ENCODE results near the gene HOXC9.

Gene HOXC9

DNA sequence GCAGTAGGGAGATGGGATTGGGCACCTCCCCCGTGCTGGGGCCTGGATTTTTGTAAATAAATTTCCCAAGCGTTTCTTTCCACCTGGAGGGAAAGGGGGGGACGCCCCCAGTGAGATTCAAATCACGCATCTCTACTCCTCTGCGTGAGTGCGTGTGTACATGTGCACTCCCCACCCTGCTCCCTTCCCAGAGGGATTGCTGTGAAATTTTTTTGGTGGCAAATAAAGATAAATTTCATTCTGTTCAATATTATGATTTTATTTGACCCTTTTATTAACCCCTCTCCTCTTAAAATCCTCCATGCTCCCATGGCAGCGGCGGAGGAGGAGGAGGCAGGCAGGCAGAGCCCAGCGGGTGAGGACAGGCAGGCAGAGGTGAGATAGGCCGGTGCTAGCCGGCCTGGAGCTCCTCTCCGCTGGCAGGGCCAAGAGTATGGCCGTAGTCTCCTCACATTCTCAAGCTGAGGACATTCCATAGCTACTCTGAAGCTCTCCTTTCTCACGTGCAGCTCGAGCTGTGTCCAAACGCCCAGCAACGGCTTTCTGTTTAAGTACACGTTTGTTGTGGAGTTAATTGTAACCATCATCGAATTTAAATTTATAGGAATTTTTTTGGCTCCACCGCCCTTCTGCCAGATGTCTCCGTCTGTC lies 23.7 kb upstream of the HOXC9 start:
- no peak for DNase-seq (ENCODE audit: low read depth, low spot score)

DNA sequence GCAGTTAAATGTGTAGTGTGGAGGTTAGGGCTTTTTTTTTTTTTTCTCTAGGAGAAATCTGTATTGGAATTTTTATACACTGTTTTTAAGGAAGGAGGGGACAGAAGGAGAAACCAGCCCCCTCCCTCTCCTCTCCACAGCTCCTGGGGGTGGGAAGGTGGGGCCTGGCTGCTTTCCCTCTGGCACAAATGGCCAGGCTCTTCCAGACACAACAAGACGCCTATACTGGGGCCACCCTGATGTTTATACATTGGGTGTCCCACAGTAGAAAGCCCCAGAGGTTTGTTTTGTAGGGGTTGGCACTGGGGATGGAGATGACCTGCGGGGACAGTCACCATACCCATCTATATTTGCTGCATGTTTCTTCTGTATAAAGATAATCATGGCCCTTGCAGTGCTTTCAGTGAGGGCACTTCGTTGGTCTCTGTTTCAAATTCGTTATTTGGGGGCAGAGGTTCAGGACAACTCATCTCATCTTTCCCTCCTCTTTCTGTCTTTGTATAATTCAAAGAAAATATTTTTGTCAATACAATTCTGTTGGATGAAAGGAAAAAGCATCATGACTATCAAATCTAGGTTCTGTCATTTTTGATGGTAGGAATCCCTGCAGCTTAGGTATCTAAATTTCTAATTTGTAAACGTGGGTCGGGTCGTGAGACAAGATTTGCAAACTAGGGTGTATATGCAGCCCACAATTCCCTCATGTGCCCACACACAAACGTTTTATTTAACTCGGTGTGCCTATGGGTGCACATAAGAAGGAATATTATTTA lies 23.0 kb upstream of the HOXC9 start:
- DNase-seq (ENCODE audit: low read depth, low spot score), result no peak

DNA sequence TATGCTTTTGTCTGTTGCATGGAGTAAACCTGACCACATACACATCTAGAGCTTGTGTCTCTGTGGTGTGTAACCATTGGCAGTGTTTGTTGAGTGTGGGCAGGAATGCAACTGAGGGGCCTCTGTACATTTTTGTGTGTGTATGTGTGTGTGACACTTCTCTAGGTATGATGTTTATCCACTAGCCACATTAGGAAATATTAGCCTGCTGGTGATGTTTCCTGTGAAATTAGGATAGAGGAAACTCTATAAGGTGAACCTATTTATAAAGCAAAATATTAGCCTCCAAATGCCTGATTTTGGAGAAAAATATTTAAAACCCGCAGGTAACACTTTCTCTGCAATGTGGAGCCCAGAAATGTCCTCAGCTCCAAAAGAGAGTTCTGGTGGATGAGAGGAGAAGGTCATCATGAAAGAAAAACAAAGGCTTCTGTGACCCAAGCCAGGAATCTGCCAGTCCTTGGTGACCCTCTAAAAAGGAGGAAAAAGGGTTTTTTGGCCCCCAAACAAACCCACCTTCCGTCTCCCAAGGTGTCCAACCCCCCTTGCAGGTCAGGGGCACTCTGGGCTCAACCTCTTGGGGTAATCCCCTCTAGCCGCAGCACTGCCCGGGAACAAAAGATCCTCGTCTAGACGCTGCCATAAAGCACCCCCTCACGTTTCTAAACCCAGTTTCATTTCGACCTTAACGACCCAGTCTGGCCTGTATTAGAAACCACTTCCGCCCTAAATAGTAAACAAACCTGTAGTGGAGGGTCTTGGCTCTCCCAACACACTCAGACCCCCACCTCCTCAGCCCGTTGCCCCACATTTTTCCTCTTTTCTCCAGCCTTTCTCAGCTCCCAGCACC lies 22.1 kb upstream of the HOXC9 start:
- DNase-seq (ENCODE audit: low read depth, low spot score), result no peak

GRCh38 chr12:53978477-53979356 lies 21.2 kb upstream of the HOXC9 start:
- DNase-seq (ENCODE audit: low read depth, low spot score), result no peak

- no peak for DNase-seq (ENCODE audit: low read depth, low spot score)
These were observed 19.7 kb upstream of the HOXC9 start for GRCh38 chr12:53980104-53980801.

- DNase-seq (ENCODE audit: low read depth, low spot score), result no peak
These were observed 19.0 kb upstream of the HOXC9 start for GRCh38 chr12:53980802-53981496.

GRCh38 chr12:53981634-53982565 lies 18.1 kb upstream of the HOXC9 start:
- no peak for DNase-seq (ENCODE audit: low read depth, low spot score)

- no peak for DNase-seq (ENCODE audit: low read depth, low spot score)
These were observed 17.1 kb upstream of the HOXC9 start for GRCh38 chr12:53982648-53983567.

GRCh38 chr12:53983568-53983949 lies 16.4 kb upstream of the HOXC9 start:
- no peak for DNase-seq (ENCODE audit: low read depth, low spot score)

DNA sequence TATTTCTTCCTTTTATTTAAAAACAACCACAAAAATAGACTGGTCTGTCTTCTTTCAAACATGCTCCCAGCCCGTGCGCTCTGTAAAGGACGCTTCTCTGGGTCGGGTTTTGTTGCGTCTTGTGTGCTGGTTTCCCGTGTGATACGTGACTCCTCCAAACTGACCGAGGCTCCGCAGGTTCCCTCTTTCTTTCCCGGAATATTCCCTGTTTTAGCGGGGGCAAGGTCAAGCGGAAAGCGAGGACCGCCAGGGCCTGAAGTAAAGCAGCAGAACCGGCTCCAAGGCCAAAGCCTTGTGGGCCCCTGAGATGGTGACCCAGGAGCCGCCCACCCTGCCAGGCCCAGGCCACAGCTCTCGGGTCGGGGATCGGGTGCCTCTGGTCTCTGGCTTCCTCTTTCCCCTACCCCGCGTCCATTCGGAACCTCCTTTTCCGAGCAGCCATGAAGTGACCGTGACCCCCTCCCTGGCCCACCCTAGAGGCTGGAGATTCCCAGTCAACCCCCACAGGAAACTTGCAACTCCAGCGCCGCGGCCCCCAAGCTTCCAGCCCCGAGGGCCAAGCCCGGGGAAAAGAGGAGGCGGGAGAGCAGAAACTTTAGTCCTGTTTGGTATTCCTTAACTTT lies 15.9 kb upstream of the HOXC9 start:
- no peak for DNase-seq (ENCODE audit: low read depth, low spot score)

GRCh38 chr12:53984901-53985691 lies 14.9 kb upstream of the HOXC9 start, which contains the start of gene HOXC10:
Gene HOXC10, plus strand, starts transcription at chr12:53985146. Its CDS starts 114 bp downstream, at chr12:53985260.
- peak; percentile 88 for DNase-seq (ENCODE audit: low read depth, low spot score)

GRCh38 chr12:53985692-53985993 lies 14.3 kb upstream of the HOXC9 start:
- no peak for DNase-seq (ENCODE audit: low read depth, low spot score)

- DNase-seq (ENCODE audit: low read depth, low spot score), result no peak
These were observed 13.8 kb upstream of the HOXC9 start for GRCh38 chr12:53985994-53986685.

DNA sequence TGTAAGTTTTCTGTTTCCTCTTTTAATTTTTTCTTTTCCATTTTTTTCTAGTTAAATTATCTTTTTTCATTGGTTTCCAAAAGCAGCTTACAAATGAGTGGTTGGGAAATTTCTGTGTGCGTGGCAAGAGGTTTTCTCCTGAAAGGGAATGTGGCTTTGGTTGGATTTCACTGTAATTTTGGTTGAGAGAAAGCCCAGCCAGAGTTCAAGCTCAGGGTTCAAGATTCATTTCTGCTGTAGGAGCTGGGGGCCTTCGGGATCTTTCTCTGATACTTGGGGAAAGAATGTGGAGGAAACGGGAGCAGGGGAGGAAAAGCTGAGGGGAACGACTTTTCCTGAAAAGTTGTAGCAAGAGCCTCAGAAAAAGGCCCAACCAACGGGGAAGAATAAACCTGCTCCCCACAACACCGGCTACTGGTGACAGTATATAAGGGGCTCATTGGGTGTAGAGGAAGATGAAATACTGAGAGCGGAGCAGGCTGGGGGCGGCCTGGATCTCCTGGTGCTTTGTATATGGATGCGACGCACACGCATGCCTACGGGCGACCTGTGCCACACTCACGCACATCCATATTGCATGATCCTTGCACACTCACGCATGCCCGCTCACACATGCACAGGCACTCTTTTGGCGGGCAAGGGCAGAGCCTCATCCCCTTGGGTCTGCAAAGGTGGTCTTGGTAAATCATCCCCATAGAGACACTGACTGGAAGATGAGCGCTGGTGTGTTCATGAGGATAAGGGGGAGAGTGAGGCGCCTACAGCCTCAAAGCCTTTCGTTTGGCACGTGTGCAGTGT lies 13.1 kb upstream of the HOXC9 start:
- DNase-seq (ENCODE audit: low read depth, low spot score), result no peak

- no peak for DNase-seq (ENCODE audit: low read depth, low spot score)
These were observed 12.2 kb upstream of the HOXC9 start for GRCh38 chr12:53987787-53988230.
